ENCODE results near the gene INPP5D.
"Not testable (repeated sequence)": the region's sequence is repeated elsewhere in the genome, so short reads cannot be mapped to it uniquely, and the experiment has no call there.

INPP5D gene

DNA sequence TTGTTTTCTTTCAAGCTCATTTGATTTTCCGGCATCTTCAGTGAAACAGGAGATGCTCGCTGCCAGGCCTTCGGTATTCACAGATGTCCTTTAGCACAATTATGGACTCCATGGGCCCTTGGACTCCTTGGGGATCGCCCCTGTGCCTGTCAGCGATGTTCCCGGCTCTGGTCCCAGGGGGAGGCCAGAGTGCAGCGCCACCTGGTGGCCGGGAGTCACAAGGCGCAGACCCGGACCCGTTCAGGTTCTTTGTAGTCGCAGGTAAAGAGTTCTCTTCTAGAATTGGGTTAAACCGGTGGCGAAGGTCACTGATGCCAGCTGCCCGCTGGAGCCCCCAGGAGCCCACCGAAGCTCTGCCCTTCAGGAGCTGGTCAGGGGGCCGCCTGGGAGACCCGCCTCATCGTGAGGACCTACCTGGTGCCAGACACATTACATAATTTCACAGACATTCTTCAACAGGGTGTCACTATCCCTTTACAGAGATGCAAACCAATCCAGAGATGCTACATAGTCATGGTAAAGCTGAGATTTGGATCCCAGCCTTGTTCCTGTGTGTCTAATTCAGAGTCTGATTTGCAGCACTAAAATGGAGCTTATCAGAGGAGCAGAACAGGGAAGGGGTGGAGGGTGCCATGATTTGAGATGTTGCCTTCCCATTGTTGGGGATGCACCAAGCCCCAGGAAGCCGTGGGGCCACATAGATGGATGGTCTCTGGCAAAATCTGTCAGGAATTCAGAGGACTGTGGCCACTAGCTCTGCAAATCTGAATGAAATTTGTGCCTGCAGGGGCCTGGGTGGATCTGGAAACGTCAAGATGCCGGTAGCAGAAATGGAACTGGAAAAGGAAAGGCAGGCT is 6.0 kb upstream of the INPP5D start:
- DNase-seq = peak; percentile 92

DNA sequence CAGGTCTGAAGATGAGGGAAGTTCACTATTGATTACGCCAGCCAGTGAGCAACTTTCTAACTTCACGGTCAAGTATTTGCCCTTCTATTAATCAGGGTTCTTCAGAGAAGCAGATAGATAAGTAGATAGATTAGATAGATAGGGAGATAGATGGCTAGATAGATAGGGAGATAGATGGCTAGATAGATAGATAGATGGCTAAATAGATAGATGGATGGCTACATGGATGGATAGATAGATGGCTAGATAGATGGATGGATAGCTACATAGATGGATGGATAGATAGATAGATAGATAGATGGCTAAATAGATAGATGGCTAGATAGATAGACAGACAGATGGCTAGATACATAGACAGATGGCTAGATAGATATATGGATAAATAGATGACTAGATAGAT is 4.8 kb upstream of the INPP5D start:
- no peak for DNase-seq

DNA sequence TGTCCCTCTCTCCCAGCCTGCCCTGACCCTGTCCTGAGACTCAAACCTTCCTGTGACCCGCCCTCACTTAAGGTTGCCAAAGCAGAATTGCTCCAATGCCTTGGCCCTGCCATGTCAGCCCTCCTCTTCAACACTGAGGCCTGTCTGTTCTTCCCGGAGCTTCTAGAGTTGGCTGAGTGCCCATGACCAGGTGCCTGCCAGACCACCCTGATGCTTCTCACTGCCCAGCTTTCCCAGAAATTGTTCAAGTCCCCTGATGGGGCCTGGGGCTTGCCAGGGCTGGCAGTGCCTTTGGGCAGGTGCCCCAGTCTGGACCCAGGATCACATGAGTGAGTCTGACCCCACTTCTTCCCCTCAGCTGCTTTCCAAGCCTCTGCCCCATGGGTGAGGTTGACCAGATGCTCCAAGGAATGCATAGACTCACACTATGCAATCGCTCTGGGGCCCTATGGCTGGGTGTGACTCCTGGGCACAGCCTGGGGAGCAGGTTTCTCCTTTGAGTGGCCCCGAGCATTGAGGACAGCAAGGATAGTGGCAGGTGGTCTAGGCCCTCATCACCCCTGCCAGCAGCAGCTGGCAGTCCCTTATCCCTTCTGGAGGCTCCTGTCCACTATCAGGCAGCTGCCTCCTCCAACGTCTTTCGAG is 3.1 kb upstream of the INPP5D start:
- DNase-seq = peak; percentile 55

DNA sequence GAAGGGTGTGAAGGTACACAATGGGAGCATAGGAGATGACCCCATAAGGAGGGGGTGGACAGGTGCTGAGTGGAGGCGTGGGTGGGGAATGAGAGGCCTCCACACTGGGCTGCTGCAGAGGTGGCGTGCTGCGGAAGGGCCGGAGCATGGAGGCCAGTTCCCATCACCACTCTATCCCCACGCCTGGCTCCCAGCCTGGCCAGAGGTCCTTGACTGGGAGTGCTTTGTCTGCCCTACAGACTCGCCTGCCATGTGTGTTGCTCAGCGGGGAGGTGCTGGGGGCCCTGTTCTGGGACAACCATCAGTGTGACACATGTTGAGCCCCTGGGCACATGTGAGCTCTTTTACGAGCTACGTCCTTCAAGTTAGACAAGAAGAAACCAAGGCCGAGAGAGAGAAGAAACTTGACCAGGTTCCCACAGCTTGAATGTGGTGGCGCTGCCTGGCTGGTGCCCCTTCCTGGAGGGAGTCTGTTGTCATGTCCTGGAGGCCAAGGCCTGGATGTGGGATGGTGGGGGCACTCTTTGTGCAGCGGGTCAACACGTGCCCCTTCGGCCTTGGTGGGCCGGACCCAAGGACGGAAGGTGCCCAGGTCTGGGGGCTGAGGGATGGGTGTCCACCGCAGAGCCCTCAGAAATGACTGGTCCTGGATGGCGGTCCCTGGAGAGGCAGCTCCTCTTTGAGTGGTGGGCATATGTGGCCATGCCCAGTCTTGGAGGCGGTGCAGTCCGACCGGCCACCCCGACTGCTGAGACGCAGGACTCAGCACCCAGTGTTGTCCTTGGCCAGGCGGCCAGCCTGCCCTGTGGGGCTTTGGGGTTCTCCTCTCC is 1.2 kb upstream of the INPP5D start:
- DNase-seq = peak; percentile 62

DNA sequence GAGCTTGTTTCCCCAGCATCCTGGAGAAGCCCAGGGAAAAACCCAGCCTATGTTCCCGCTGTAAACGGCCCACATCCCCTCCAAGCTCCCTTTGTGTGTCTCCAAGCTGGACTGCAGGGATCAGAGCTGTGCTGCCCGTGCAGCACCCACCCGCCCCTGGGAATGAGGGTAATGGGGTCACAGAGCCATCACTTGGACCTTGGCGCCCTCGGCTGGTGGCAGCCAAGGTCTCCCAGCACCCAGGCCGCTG is 670 bp upstream of the INPP5D start:
- DNase-seq = no peak

DNA sequence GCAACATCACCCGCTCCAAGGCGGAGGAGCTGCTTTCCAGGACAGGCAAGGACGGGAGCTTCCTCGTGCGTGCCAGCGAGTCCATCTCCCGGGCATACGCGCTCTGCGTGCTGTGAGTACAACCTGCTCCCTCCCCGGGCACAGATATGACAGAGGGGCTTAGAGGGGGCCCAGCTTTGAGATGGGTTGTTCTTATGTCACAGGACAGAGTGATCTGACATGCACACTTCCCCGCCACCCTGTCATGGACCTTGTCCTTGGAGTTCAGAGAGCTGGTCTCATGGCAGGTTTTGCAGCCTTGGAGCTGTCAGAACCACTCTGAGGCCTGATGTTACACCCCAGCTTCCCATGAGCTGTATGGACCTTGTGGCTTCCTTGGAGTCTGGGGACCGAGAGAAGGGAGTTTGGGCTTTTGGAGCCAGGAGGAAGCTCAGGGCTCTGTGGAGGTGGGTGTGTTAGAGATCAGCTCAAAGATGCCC is 398 bp downstream of the INPP5D start:
- no peak for DNase-seq

DNA sequence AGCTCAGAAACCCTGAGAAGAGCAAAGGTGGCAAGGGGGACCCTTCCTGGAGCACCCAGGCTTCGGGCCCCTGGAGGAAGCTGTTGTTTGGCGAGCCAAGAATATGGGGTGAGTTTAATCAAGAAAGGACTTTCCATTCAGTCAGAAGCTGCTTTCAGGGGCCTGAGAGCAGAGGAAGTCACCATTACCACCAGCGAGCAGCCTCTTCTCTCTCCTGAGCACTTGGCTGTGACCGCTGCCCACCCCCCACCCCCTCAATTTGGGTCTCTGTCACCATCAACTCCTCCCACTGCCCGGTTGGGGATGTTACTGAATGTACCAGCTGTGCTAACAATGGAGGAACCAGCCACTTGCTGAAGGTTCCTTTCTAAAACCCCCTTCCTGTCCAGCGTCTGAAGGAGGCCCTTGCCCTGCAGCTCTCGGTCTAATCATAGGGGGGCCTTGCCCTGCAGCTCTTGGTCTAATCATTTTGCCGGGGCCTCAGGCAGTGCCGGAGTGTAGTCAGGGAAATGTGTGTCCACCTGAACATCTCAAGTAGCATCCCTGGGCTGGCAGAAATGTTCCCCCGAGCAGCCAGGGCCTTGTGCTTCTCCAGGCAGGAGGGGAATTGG is 943 bp downstream of the INPP5D start:
- DNase-seq = peak; percentile 73

DNA sequence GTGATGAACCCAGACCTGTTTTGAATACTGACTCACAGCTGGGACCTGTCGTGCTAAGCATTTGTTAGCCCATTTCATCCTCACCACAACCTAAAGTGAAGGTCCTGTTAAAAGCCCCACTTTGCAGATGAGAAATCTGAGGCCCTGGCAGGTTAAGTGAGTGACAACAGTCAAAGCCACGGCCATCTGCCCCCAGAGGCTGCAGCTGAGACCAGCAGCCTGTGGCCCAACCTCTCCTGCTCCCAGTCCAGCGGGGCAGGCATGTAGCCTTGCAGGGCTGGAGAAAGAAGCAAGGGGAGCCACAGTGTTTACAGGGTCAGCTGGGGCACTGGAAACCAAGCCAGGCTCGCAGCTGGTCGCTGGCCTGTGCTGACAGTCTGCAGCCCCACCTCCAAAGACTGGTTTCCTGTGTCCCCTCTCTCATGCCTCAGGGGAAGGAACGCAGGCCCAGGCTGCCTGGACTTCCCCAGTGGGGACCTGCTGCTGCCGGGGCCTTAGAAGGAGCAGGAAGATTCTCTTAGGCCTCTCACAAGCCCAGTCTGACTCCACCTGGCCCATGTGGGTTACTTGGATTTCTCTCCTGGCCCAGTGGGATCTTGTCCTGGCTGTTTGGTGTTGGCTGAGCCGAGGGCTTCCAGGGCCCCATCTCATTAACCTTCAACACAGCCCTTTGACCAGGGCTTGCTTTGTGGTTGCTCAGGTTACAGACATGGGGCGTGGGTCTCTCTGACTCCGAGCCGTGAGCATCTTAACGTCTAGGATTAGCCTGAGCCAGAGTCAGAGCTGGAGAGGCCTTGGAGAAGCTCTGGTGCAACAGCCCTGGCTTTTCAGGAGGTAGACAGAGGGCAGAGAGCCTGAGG is 1.7 kb downstream of the INPP5D start:
- DNase-seq = peak; percentile 76

DNA sequence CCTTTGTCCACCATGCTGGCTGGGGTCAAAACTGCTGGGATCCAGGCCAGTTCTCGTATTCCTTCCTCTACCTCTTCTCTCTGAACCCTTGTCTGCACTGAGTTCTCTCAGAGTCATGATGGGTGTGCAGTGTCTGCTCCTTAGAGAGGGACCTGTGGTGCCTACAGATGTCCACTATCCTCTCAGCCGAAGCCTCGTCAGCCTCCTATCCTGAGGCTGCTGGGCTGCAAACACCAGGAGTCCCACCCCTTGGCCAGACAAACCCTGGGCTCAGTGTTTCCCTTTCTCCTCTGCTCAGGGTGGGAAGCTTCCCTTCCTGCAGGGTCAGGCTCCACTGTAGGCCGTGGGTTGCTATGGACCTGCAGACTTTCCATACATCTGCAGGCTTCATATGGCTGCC is 2.3 kb downstream of the INPP5D start:
- peak; percentile 60 for DNase-seq

DNA sequence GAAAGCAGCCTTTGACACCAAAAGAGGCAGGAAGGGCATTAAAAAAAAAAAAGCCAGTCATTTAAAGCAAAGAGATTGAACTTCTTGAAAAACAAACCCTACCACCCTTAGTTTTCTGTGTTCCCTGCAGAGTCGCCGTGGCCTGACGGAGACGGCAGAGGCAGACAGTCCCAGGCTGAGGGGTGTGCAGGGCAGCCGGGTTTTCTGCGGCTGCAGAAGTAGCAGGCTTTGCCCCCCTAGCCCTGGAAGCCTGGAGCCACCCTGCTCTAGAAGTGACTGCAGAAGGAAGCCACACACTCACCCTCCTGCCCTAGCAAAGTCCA is 2.8 kb downstream of the INPP5D start:
- DNase-seq = no peak

DNA sequence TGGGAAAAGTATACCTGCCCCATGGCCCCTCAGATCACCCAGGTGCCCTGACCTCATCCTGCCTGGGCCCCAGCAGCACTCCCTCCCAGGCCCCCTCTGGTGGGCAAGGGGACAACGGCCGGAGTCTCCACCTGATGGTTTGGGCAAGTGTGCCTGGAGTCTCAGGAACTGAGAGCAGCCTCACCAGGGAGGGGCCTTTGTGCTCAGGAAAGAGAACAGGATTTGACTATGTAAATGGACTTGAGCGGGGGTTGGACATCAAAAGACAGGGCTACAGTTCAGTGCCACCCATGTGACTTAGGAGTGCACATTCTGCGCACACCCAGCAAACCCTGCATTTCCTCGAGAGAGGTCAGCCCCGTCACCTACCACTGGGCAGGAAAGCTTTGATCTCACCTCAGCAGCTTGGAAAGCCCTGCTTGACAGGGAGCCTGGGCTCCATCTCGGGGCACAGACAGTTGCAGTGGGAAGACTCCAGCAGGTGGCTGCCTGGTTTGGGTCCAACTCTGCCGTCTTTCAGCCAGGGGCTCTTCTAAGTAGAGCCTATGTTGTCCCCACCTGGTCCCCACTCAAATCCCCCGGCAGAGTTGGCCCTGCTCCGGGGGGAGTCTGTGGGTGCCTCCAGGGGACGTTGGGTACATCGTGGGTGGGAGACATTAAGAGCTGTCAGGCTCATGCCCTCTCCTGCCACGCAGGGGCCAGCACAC is 3.3 kb downstream of the INPP5D start:
- peak; percentile 73 for DNase-seq

DNA sequence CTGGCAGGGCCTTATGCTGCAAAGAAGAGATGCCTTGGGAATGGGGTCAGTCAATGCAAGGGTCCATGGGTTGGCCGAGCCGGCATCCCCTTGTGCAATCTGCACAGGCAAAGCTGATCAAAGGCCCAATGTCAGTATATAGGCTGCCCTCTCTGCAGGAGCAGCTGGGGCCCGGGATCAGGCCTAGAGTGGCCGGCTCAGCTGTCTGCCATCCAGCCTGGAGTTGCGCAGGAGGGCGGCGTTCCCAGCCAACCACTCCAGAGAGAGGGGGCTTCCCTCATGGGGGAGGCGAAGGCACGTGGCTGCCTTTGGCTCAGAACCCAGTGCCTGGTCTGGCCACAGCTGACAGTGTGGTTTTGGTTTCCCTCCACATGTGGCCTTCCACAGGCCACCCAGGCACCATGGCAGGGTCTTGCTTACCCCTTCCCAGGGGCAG is 3.9 kb downstream of the INPP5D start:
- DNase-seq = peak; percentile 61

DNA sequence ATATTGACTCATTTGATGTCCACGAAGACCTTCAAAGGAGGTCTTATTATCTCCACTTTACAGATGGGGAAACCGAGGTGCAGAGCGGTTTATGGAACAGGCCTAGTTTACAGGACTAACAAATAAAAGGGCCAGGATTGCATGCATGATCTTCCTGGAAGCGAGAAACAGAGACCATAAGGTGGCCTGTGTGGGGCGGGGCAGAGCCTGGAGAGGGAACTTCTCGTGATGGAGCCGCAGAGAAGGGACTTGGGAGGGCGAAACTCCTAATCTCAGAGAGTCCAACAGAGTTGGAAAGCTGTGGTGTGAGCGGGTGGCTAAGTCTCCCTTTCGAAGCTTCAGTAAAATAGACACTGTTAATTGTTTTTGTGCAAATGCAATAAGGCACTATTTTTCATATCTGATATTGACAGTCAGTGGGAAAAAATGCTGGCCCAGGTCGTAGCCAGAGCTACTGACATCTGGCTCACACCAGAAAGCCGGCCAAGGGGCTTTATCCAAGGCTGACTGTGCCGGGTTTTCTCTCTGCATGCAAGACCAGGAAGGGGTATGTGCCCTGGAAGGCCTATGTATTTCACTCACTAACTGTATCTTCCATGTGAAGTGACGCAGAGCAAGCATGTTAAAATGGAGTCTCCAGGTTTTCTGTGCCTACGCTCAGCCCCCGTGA is 4.5 kb downstream of the INPP5D start:
- peak; percentile 44 for DNase-seq

DNA sequence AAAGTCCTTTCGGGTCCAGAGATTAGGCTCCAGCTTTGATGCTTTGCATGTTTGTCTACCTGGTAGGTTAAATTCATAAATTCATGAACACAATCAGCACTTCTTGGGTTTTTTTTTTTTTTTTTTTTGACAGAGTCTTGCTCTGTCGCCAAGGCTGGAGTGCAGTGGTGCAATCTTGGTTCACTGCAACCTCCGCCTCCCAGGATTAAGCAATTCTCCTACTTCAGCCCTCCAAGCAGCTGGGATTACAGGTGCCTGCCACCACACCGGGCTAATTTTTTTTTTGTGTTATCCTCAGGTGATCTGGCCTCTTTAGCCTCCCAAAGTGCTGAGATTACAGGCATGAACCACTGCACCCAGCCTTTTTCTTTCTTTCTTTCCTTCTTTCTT is 5.1 kb downstream of the INPP5D start:
- DNase-seq = not testable (repeated sequence)

DNA sequence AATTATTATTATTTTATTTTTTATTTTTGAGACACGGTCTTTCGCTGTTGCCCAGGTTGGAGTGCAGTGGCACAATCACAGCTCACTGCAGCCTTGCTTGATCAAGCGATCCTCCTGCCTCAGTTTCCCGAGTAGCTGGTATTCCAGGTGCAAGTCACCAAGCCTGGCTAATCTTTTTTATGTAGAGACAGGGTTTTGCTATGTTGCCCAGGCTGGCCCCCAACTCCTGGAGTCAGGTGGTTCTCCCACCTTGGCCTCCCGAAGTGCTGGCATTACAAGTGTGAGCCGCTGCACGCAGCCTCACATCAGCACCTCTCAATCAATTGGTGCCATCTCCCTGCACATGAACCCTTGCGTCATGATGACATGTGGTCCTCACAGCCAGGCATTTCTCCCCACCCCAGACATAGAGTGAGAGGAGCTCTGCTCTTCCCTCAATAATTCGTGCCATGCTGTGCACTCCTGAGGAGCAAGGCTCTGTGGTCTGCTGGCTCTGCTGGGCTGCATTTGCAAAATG is 5.9 kb downstream of the INPP5D start:
- DNase-seq = peak; percentile 42

DNA sequence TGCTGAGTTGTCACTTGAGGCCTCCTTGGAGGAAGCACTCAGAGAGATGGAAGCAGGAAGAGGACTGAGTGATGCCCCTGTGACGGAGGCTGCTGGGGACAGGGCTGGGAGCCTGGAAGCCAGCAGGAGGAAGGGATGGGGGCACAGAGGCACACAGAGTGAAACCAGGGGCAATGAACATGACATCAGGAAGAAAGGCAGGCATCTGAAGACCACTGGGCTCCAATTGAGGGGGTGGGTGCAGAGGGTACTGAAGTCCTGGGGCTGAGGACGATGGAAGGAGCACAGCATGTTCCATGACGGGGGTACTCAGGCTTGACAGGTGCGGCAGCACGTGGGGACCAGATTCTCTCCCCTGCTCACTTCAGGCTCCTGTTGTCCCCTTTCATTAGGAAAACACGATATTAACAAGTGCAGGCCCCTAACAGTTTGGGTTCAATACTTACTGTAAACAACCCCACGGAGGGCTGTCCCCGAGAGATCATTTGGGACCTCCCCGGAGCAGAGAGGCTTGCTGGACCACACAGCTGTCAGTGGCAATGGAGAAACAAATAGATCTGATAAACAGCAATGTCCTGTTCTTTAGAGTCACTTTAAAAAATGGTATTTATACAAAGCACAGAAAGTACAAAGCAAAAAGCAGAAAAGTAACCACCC is 8.7 kb downstream of the INPP5D start:
- peak; percentile 8 for DNase-seq

DNA sequence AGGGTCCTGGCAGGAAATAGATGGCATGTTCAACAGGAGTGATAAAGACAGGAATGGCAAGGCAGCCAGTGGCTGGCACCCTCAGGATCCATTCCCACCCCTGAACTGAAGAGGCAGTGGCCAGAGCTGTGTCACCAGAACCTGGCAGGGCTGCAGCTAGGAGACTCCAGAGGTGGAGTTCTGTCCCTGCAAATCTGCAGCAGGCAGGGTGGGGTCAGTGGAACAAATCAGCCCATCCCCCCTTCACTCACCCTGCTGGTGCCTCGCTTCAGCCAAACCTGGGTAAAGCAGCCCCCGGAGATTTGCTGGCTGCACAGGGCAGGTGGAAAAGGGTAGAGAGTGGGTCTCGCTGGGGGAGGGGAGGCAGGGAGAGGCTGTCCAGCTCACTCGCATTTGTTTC is 12.7 kb downstream of the INPP5D start:
- DNase-seq = no peak

DNA sequence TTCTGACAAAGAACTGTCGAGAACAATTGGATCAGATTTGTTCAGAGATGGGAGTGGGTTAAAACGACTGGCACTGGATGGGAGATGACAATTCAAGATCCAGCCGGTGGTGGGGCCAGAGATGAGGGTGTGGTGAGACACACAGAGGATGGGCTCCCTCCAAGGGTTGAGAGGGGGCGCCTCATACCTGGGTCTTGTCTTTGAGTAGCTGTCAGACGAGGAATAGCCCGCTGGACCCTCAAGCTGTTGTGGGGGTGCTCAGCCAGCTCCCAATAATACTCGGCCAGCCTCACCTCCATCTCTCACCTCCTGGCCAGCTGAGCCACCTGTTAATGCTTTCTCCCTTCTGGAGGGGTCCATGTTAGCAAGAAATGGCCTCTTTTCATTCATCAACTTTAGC is 14.0 kb downstream of the INPP5D start:
- no peak for DNase-seq

DNA sequence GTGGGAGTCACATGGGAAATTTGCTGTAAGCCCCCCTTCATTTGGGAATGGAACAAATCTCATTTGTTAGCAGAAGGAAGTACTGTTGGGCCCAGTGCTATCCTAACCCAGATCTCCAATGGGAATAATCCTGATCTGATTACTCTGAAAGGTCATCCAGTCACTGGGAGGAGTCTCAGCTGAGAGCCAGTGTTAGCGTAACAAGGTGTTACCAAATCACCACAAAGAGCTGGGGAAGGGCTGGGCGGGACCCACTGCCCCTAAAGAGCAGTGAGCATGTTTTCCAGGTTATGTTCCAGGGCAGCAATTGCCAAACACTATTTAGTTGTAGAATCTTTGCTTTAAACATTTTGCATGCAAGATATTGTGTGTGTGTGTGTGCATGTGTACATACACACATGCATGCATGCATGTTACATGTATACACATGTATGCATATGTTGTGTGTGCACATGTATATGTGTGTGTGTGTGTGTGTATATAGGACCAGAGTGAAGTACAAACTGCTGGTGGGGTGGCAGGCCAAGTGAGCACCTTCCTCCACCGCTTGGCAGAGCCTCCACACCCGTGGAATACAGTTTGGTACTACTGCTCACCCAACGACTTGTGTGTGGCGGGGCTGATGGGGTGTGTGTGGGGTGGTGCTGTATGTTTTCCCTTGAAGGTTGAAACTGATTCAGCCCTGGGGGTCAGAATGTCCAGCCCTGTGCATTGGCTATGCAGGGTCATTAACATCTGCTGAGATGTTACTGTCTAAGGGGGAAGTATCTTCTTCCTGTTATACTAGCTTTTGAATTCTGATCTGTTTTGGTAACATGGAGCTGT is 15.2 kb downstream of the INPP5D start:
- no peak for DNase-seq

DNA sequence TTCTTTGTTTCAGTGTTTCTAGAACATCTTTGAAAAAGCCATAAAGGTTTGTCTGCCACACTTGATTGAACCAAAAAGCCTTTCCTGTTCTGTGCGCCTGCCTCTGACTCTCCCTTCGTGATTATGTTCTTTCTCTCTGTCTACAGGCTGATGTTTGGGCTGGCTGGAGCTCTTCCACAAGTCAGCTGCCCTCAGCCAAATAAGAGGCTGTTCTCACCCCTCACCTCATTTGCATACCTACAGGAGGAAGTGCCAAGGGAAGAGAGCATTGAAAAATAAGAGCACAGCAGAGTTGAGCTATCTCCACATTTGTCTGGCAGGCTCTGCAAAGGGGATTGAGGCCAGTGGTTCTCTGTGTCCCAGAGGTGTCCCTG is 15.8 kb downstream of the INPP5D start:
- DNase-seq = no peak

All from activated effector memory CD4-positive, alpha-beta T cell treated with anti-CD3 and anti-CD28 coated beads, Interleukin-2, amount 50 U/mL, for 16 hours (primary cell).